A549 treated with AZD9567 at 1 μM for 4 hours (cell line): ENCODE measurements around the gene NAA38. TPM values are rescaled to one million over a fixed set of nuclear protein-coding genes. Genes with fewer than 3 reads are reported as not detected.

Source experiments
- total RNA-seq: library from RNA; stranded (reverse); fragments of 200-300 nt; extraction: Qiagen RNA extraction; gene quantifications from 5 replicates; pipeline ENCODE4 v1.2.3, GENCODE V29; 2022; ENCODE audit not compliant: insufficient read depth

NAA38 gene, protein sequence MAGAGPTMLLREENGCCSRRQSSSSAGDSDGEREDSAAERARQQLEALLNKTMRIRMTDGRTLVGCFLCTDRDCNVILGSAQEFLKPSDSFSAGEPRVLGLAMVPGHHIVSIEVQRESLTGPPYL
- 115 to 231 TPM (median 227 TPM) in 5 replicates for total RNA-seq

DNA sequence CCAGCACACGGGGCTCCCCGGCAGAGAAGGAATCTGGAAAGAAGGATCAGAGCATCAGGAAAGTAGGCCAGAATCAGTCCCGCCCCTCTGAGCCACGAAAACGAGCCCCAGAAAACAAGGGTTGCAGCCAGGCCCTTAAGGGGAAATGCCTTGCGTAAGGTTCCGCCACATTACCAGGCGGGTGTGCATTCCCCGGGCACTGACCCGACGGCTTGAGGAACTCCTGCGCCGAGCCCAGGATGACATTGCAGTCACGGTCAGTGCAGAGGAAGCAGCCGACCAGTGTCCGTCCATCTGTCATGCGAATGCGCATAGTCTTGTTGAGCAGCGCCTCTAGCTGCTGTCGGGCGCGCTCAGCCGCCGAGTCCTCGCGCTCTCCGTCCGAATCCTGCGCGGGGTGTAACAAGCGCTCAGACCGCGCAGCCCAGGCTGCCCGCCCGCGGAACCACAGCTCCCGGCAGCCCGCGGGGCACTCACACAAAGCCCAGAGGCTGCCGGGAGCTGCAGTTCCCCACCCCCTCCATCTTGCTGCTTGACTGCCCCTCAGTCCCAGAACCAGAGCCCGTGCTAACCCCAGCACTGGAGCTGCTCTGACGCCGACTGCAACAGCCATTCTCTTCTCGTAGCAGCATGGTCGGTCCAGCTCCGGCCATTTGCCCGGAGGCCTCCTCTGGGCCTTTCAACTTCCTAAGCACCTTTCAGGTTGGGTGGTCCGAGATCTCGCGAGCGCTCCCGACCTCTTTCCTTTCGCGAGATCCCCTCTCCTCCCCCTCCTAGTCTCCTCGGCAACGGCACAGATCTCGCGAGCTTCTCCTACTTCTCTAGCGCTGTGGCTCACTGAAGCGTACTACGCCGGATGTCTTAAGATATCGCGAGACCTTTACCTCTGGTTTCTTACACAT, at the start of gene NAA38:
TSS of gene NAA38 (minus strand) at position 749 of the 902 bp plus-strand sequence. CDS start at position 653, 96 bp downstream.

DNA sequence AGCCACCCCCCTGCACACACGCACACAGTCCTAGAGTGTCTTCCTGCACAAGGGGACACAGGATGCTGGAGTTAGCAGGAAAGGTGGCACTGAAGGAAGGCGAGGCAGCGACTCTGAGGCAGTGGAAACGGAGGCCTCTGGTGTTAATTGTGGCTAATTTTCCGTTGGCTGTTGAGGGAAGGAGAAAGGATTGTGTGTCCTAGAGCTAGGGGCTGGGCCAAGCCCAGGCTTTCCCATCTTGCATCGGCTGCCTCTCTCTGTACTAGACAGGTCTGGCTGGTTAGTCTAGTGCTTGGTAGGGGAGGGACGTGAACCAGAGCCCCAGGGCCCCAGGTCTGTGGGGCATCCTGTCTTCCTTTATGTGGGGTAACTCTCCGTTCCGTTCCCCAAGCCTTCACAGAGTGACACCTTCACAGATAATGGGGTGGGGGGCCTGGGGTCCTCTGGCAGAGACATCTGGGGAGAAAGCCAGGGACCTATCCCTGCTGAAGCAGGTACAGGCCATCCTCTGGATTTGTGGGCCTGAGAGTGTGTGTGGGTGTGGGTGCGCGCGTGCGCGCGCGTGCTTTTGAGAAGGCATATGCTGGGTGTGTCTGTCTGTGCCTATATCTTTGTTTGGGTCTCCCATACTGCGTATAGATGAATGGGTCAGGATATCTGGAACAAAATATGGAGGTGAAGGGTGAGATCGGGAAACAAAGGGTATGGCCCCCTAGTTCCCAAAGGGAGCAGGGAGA, 31.0 kb upstream of the NAA38 start, which contains the start of gene CHD3:
TSS of gene CHD3 (plus strand) at position 606 of the 737 bp plus-strand sequence. CDS start 212 bp downstream, outside the sequence.

DNA sequence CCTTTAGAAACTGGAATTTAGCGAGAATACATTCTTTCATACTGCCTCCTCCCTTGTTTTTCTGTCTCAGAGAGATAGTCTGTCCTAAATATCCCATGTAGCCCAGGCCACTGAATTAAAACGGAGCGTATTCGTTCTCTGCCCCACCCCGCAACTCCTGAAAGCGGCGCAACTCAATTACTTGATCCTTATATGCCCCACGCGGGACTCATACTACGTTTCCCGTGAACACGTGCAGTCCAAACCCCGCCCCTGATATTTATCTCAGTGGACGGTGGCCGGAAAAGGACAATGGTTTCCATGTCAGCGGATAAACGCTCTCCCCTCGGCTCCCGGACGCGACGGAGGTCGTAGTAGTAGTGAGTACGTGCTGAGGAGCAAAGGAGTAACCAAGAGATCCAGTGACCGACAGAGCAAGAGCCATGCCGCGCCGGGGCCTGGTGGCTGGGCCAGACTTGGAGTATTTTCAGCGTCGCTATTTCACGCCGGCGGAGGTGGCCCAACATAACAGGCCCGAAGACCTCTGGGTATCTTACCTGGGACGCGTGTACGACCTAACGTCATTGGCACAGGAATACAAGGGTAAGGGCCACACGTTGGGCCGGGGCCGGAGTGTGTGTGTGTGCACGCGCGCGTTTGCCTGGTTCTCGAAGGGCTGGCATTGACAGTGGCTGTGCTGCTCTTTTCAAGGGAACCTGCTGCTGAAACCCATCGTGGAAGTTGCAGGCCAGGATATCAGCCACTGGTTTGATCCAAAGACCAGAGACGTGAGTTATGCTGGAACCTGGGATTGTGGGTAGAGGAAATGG, 558 bp upstream of the NAA38 start, which contains the start of gene CYB5D1:
TSS of gene CYB5D1 (plus strand) at position 291 of the 809 bp plus-strand sequence. CDS start at position 423, 132 bp downstream.

DNA sequence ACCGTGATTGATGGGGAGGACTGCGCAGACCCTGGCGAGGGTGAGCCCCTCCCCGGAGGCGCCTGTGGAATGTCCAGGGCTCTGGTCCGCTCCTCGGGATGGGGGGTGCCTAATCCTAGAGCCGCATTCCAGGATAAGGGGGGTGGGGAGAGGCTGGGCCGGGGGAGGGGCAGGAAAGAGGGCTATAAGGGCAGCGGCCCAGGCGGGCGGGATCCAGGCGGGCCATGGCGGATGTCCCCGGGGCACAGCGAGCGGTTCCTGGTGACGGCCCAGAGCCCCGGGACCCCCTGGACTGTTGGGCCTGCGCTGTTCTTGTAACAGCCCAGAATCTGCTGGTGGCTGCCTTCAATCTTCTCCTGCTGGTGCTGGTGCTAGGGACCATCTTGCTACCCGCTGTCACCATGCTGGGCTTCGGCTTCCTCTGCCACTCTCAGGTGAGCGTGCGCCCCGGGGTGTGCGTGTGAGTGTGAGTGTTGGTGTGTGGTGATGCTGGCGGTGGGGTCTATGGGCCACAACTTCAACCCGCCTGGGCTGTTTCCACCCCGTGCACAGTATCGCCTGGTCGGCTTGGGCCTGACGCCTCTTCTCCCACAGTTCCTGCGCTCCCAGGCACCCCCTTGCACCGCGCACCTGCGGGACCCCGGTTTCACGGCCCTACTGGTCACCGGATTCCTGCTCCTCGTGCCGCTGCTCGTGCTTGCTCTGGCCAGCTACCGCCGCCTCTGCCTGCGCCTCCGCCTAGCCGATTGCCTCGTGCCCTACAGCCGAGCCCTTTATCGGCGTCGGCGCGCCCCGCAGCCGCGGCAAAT, 2.3 kb downstream of the NAA38 start, which contains the start of gene TMEM88:
TSS of gene TMEM88 (plus strand) at position 216 of the 809 bp plus-strand sequence. CDS start at position 225, 9 bp downstream.

DNA sequence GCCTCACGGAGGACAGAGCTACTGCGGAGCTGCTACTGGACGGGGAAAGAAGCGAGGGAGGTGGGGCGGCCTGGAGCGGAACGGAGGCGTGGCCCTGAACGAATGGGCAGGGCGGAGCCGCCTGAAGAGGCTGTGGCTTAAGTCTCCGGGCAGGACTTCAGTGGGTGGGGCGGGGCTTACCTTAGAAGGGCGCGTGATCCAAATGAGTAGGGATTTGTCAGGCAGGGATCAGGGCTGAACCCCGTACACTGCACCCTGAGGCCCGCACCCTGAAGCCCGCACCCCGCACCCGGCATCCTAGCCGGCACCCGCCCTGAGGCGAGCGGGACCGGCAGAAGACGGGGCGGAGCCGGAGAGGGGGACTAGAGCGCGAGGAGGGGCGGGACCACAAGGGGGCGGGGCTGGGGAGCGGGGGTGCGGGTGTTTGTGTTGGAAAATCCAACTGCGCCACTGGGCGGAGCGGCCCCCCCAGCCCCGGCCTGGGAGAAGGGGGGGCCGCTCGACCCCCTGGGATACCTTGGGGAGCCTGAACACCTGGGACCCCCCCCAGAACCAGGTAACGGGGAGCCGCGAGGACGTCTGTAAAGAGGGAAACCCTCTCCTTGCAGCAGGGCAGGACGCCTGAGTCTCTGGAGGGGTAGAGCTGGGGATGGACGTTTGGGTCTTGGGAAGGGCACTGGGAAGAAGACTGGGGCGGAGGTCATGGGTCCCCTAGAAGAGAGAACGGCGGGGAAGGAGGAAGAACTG, 23.4 kb downstream of the NAA38 start, which contains the start of gene KDM6B:
TSS of gene KDM6B (plus strand) at position 423 of the 747 bp plus-strand sequence. CDS start 11,338 bp downstream, outside the sequence.

Other genes starting within 250 kb of the NAA38 start
- gene FXR2, start 242.7 kb downstream of the NAA38 start, total RNA-seq: 59.1 to 61.9 TPM (median 61.2 TPM) in 5 replicates
- gene SAT2, start 229.7 kb downstream of the NAA38 start, total RNA-seq: 51.0 to 90.6 TPM (median 82.1 TPM) in 5 replicates
- 0.47 to 1.00 TPM (median 0.70 TPM) in 4 of 5 replicates, not detected in the other for gene SHBG, start 227.4 kb downstream of the NAA38 start, total RNA-seq
- gene ATP1B2, start 206.6 kb downstream of the NAA38 start, total RNA-seq: 0.19 to 0.26 TPM (median 0.24 TPM) in 4 of 5 replicates, not detected in the other
- gene TP53, start 170.1 kb downstream of the NAA38 start, total RNA-seq: 42.8 to 46.9 TPM (median 44.9 TPM) in 5 replicates
- gene WRAP53, start 169.1 kb downstream of the NAA38 start, total RNA-seq: 39.9 to 45.3 TPM (median 43.7 TPM) in 5 replicates
- 1.1 to 2.2 TPM (median 1.3 TPM) in 5 replicates for gene EFNB3, start 152.4 kb downstream of the NAA38 start, total RNA-seq
- 0.03 to 0.10 TPM (median 0.05 TPM) in 3 of 5 replicates, not detected in the others for gene DNAH2, start 139.8 kb downstream of the NAA38 start, total RNA-seq
- 6.7 to 19.5 TPM (median 13.5 TPM) in 5 replicates for gene KDM6B, start 23.3 kb downstream of the NAA38 start, total RNA-seq
- gene TMEM88, start 2.5 kb downstream of the NAA38 start, total RNA-seq: 0.79 to 1.4 TPM (median 1.2 TPM) in 4 of 5 replicates, not detected in the other
- 17.6 to 22.9 TPM (median 19.7 TPM) in 5 replicates for gene CYB5D1, start 444 bp upstream of the NAA38 start, total RNA-seq
- gene CHD3, start 31.2 kb upstream of the NAA38 start, total RNA-seq: 50.7 to 58.1 TPM (median 56.6 TPM) in 5 replicates
- gene RNF227, start 58.7 kb upstream of the NAA38 start, total RNA-seq: 1.2 to 2.1 TPM (median 1.4 TPM) in 5 replicates
- gene KCNAB3, start 72.3 kb upstream of the NAA38 start, total RNA-seq: 2.3 to 2.9 TPM (median 2.4 TPM) in 4 of 5 replicates, not detected in the other
- gene TRAPPC1, start 74.4 kb upstream of the NAA38 start, total RNA-seq: 305 to 400 TPM (median 319 TPM) in 5 replicates
- 18.2 to 49.4 TPM (median 43.5 TPM) in 5 replicates for gene CNTROB, start 74.6 kb upstream of the NAA38 start, total RNA-seq
- 0.09 to 0.26 TPM (median 0.14 TPM) in 3 of 5 replicates, not detected in the others for gene GUCY2D, start 145.1 kb upstream of the NAA38 start, total RNA-seq
- 0.03 to 0.12 TPM (median 0.10 TPM) in 4 of 5 replicates, not detected in the other for gene ALOX15B, start 181.5 kb upstream of the NAA38 start, total RNA-seq
- 0.84 to 2.4 TPM (median 1.5 TPM) in 5 replicates for gene ALOX12B, start 230.2 kb upstream of the NAA38 start, total RNA-seq